ENCODE data around the gene CHD8.
"Not testable (repeated sequence)": the region's sequence is repeated elsewhere in the genome, so short reads cannot be mapped to it uniquely, and the experiment has no call there.

CHD8 gene

GRCh38 chr14:21467616-21468015 is 11.7 kb upstream of the CHD8 start:
- no peak overlapping the region for H3K4me3 ChIP-seq (ENCODE audit: low read depth, low read length)
- no peak for TF ChIP-seq CTCF (IDR thresholded peaks at IDR 0.05; ENCODE audit: insufficient read depth, low read depth, low read length, missing control alignments)
- DNase-seq (ENCODE audit: low read depth): no peak

- TF ChIP-seq CTCF (IDR thresholded peaks at IDR 0.05; ENCODE audit: insufficient read depth, low read depth, low read length, missing control alignments): no peak
- DNase-seq (ENCODE audit: low read depth): no peak
- H3K4me3 ChIP-seq (ENCODE audit: low read depth, low read length): peak overlapping the region; percentile 90
Measured at GRCh38 chr14:21455592-21455911, 371 bp downstream of the CHD8 start.

GRCh38 chr14:21454843-21455544 is 929 bp downstream of the CHD8 start:
- peak; percentile 21 for DNase-seq (ENCODE audit: low read depth)
- H3K4me3 ChIP-seq (ENCODE audit: low read depth, low read length): peak overlapping the region; percentile 90
- no peak for TF ChIP-seq CTCF (IDR thresholded peaks at IDR 0.05; ENCODE audit: insufficient read depth, low read depth, low read length, missing control alignments)

- no peak for TF ChIP-seq CTCF (IDR thresholded peaks at IDR 0.05; ENCODE audit: insufficient read depth, low read depth, low read length, missing control alignments)
- no peak for DNase-seq (ENCODE audit: low read depth)
- H3K4me3 ChIP-seq (ENCODE audit: low read depth, low read length): peak overlapping the region; percentile 20
Measured at GRCh38 chr14:21449899-21450216, 6.1 kb downstream of the CHD8 start.

GRCh38 chr14:21442657-21443056 is 13.3 kb downstream of the CHD8 start:
- DNase-seq (ENCODE audit: low read depth); H3K4me3 ChIP-seq (ENCODE audit: low read depth, low read length): not testable (repeated sequence)

- DNase-seq (ENCODE audit: low read depth): no peak
- no peak overlapping the region for H3K4me3 ChIP-seq (ENCODE audit: low read depth, low read length)
- no peak for TF ChIP-seq CTCF (IDR thresholded peaks at IDR 0.05; ENCODE audit: insufficient read depth, low read depth, low read length, missing control alignments)
Measured at GRCh38 chr14:21440859-21441258, 15.1 kb downstream of the CHD8 start.

- H3K4me3 ChIP-seq (ENCODE audit: low read depth, low read length): peak overlapping the region; percentile 85
- DNase-seq (ENCODE audit: low read depth): peak; percentile 100
- TF ChIP-seq CTCF (IDR thresholded peaks at IDR 0.05; ENCODE audit: insufficient read depth, low read depth, low read length, missing control alignments): no peak
Measured at GRCh38 chr14:21437063-21437901, 18.6 kb downstream of the CHD8 start.

Measured in GM12865 (cell line).